GM12878 (cell line): ENCODE results near the gene MGAT1. TPM values are rescaled to one million over a fixed set of nuclear protein-coding genes. Genes with fewer than 3 reads are reported as not detected.

Experiments
- ATAC-seq: fragments of 200-7000 bp; cut with Tn5 transposase; 3 replicates; pipeline ENCODE4 v1.9.1; 2020; ENCODE audit warnings: mild to moderate bottlenecking, moderate library complexity
- BruUV-seq: library from RNA; stranded (reverse); fragments of 400-500 nt; replicated peaks from 2 replicates; lab custom pipeline; 2021; lab: Mats Ljungman, UMichigan
- CTCF ChIA-PET: fragments of 300-600 bp; sonication (Branson Sonifier 250); formaldehyde crosslinking; extraction: SDS; loops from one replicate; lab custom pipeline; 2021; ENCODE audit warnings: inconsistent platforms; lab: Yijun Ruan, JAX
- POLR2A ChIA-PET: fragments of 350-600 bp; formaldehyde crosslinking; extraction: SDS; loops from one replicate; lab custom pipeline; 2021; ENCODE audit warnings: inconsistent platforms; lab: Charles Lee
- RAD21 ChIA-PET: fragments of 300-600 bp; sonication (Branson Sonifier 250); formaldehyde crosslinking; loops from one replicate; lab custom pipeline; 2023; ENCODE audit warnings: antibody characterized with exemption; ENCODE audit not compliant: unreplicated experiment; lab: Charles Lee
- SMC1A ChIA-PET: fragments of 300-600 bp; sonication (Branson Sonifier 250); formaldehyde crosslinking; loops from one replicate; lab custom pipeline; 2023; ENCODE audit not compliant: unreplicated experiment, uncharacterized antibody; lab: Charles Lee
- DNase-seq: peaks from one replicate; pipeline ENCODE4 v3.0.0-alpha.2; 2011; ENCODE audit warnings: low read depth, low spot score
- FAIRE-seq: peaks from 3 replicates; lab custom pipeline; 2011; peaks lifted over from hg19 to GRCh38; lab: Jason Lieb, UNC
- H2AFZ ChIP-seq: 2 replicates; pipeline ENCODE4 v1.6.0; 2011; ENCODE audit warnings: low read depth, low read length, control low read depth; ENCODE audit not compliant: control insufficient read depth
- H3K27ac ChIP-seq: 2 replicates; pipeline ENCODE4 v1.5.1; 2011; ENCODE audit warnings: control low read depth; ENCODE audit not compliant: control insufficient read depth, insufficient read depth
- H3K27me3 ChIP-seq, 2 experiments: replicated peaks in 1 of 2; 2 replicates each; pipeline versions ENCODE4 v1.6.0 to v1.6.1; 2011; ENCODE audit warnings: low read length in 1 of 2; ENCODE audit not compliant: control insufficient read depth in 2 of 2, insufficient read depth in 2 of 2
- H3K36me3 ChIP-seq, 2 experiments: 2 replicates each; pipeline ENCODE4 v1.5.1; 2011; ENCODE audit warnings: low read length in 1 of 2; ENCODE audit not compliant: control insufficient read depth in 2 of 2, insufficient read depth in 2 of 2
- H3K4me1 ChIP-seq: 2 replicates; pipeline ENCODE4 v1.6.1; 2011; ENCODE audit warnings: mild to moderate bottlenecking, low read length, moderate library complexity, mixed read lengths; ENCODE audit not compliant: control insufficient read depth, insufficient read depth
- H3K4me2 ChIP-seq: 2 replicates; pipeline ENCODE4 v1.6.0; 2011; ENCODE audit warnings: control low read depth; ENCODE audit not compliant: control insufficient read depth, insufficient read depth
- H3K4me3 ChIP-seq: fragments of 200-600 bp; sonication (generic); 2 replicates; pipeline ENCODE4 v1.5.1; 2016
- H3K79me2 ChIP-seq: 2 replicates; pipeline ENCODE4 v1.6.0; 2011; ENCODE audit warnings: low read length; ENCODE audit not compliant: control insufficient read depth, insufficient read depth
- H3K9ac ChIP-seq: 2 replicates; pipeline ENCODE4 v1.8.0; 2011; ENCODE audit warnings: low read length, control low read depth, mixed read lengths; ENCODE audit not compliant: control insufficient read depth, insufficient read depth
- H3K9me3 ChIP-seq: replicated peaks from 3 replicates; pipeline ENCODE4 v1.5.1; 2011; ENCODE audit warnings: mild to moderate bottlenecking, low read length; ENCODE audit not compliant: control insufficient read depth, insufficient read depth
- H4K20me1 ChIP-seq: 2 replicates; pipeline ENCODE4 v1.6.0; 2011; ENCODE audit not compliant: control insufficient read depth, insufficient read depth
- KLF5 ChIP-seq: fragments of 450-650 bp; IDR thresholded peaks from 2 replicates; pipeline ENCODE4 v1.6.1; 2014; ENCODE audit warnings: mild to moderate bottlenecking; ENCODE audit not compliant: partially characterized antibody
- MXI1 ChIP-seq: fragments of 150-350 bp; IDR thresholded peaks from 2 replicates; pipeline ENCODE4 v1.6.1; 2011; ENCODE audit warnings: low read depth, mild to moderate bottlenecking, inconsistent platforms, low read length, improper control_type of control experiment
- RAD21 ChIP-seq: IDR thresholded peaks from 2 replicates; pipeline ENCODE4 v1.6.1; 2011; ENCODE audit warnings: mild to moderate bottlenecking, low read depth, low read length, moderate library complexity; ENCODE audit not compliant: insufficient read depth
- SMARCA5 ChIP-seq: fragments of 450-650 bp; IDR thresholded peaks from 2 replicates; pipeline ENCODE4 v1.6.1; 2017; ENCODE audit warnings: mild to moderate bottlenecking
- SMC3 ChIP-seq: IDR thresholded peaks from 2 replicates; pipeline ENCODE4 v1.6.1; 2011; ENCODE audit warnings: low read length, improper control_type of control experiment, borderline replicate concordance
- YY1 ChIP-seq: IDR thresholded peaks from 2 replicates; pipeline ENCODE4 v1.6.1; 2011; ENCODE audit warnings: low read depth, mild to moderate bottlenecking, low read length
- ZNF592 ChIP-seq: fragments of 450-650 bp; IDR thresholded peaks from 2 replicates; pipeline ENCODE4 v1.6.1; 2017; ENCODE audit warnings: mild to moderate bottlenecking, moderate library complexity
- WGBS: methylation state at CpG from one replicate; pipeline ENCODE4 v1.1.6; 2016; ENCODE audit warnings: low lambda C conversion rate; ENCODE audit not compliant: insufficient replicate concordance, insufficient coverage; ENCODE audit errors: missing lambda C conversion rate; 5-methylcytosine and 5-hydroxymethylcytosine counted together
- in situ Hi-C: fragments of 300-500 bp; cut with MboI; formaldehyde crosslinking; loops from 9 replicates; pipeline ENCODE4 v1.14.3; 2018; ENCODE audit warnings: mixed read lengths
- intact Hi-C: fragments of 100-400 bp; cut with micrococcal nuclease; formaldehyde crosslinking; loops from one replicate; pipeline ENCODE4 v1.14.2; 2022; ENCODE audit not compliant: unreplicated experiment
- polyA plus RNA-seq, 11 experiments: library from polyadenylated mRNA; depleted of rRNA in 4 of 11; unstranded in 6 of 11; stranded (reverse) in 5 of 11; fragments of >200 nt; fragmentation: Nextera tagmentation in 4 of 11; fragmentation: Illumina TruSeq in 1 of 11; extraction: Ambion mirVana in 4 of 11; extraction: Trizol in 1 of 11; gene quantifications; 1 replicate in 1 of 11; 2 replicates in 10 of 11; pipeline versions ENCODE4 v1.2.1 to v1.2.3, GENCODE V29; 2011 to 2016; ENCODE audit warnings: inconsistent platforms in 2 of 11, missing spikeins in 2 of 11, low read depth in 1 of 11
- total RNA-seq, 4 experiments: library from RNA; depleted of rRNA in 3 of 4; stranded (reverse); fragments of >200 nt in 3 of 4; fragmentation: Illumina TruSeq in 1 of 4; extraction: Trizol in 1 of 4; gene quantifications; 2 replicates each; pipeline versions ENCODE4 v1.2.1 to v1.2.3, GENCODE V29; 2013 to 2021
- TF ChIP-seq, protein P1 (sequence below): fragments of 450-650 bp; IDR thresholded peaks from 2 replicates; pipeline ENCODE4 v1.6.1; 2018; ENCODE audit warnings: borderline replicate concordance, mild to moderate bottlenecking; ENCODE audit not compliant: partially characterized antibody
- TF ChIP-seq, protein P2 (sequence below), 3 experiments: IDR thresholded peaks in 2 of 3; conservative IDR thresholded peaks in 1 of 3; 2 replicates each; pipeline ENCODE4 v1.5.1; 2011; ENCODE audit warnings: low read depth in 3 of 3, low read length in 3 of 3, mild to moderate bottlenecking in 3 of 3, control low read depth in 2 of 3, moderate library complexity in 2 of 3, inconsistent platforms in 1 of 3, mixed read lengths in 1 of 3; ENCODE audit not compliant: control insufficient read depth in 2 of 3, insufficient read depth in 1 of 3; ENCODE audit errors: extremely low read depth in 1 of 3
- TF ChIP-seq, protein P3 (sequence below): IDR thresholded peaks from 2 replicates; pipeline ENCODE4 v1.6.1; 2011; ENCODE audit warnings: mild to moderate bottlenecking, low read depth, low read length, moderate library complexity; ENCODE audit not compliant: insufficient replicate concordance

Gene MGAT1
- total and polyA plus RNA-seq, 10 of the 15 experiments (the other 5 are each of a cell fraction or from before 2014, with no cell fraction given): 3.1 to 88.4 (median 62.7) TPM

- Histone ChIP-seq H3K9ac (no peak overlapping the region), H3K9me3 (no peaks in the 10 kb centered on the region), H4K20me1 (no peaks in the 10 kb centered on the region), H3K4me3 (no peak overlapping the region), H2AFZ (no peak overlapping the region), H3K27ac (no peak overlapping the region), H3K79me2 (no peaks in the 10 kb centered on the region), H3K27me3 (no peaks in the 10 kb centered on the region), H3K4me1 (no peaks in the 10 kb centered on the region), H3K36me3 (peaks cover 4 to 6% of the 10 kb centered on the region in 2 experiments; a peak in 3 of 4 replicates), H3K4me2 (no peak overlapping the region)
- RAD21 ChIA-PET: interaction anchor here (0.6 to 1.4 kb wide), 7 partner anchors 10 to 144 kb away, joined by 3 to 7 read pairs (median 4); no protein-coding TSS in a partner anchor
- ATAC-seq (peak; percentile 96), DNase-seq (no peak), FAIRE-seq (peak; percentile 74)
- 30% methylated on average over 13 of the region's 13 CpGs for WGBS
- SMC1A ChIA-PET: interaction anchor here (0.7 to 1.6 kb wide), 11 partner anchors 17 to 384 kb away, joined by 3 to 10 read pairs (median 3); no protein-coding TSS in a partner anchor
- BruUV-seq: no TSS peak
- in situ Hi-C loops: no loop called here
- CTCF ChIA-PET: interaction anchor here (0.5 to 7.0 kb wide), 18 partner anchors 9 to 389 kb away, joined by 3 to 50 read pairs (median 4); no protein-coding TSS in a partner anchor
- intact Hi-C loops: loop anchor here (2.0 to 5.0 kb wide), 2 partner anchors 84 to 373 kb away; no protein-coding TSS in a partner anchor
- POLR2A ChIA-PET: no interaction called here
- TF ChIP-seq, protein P1, sequence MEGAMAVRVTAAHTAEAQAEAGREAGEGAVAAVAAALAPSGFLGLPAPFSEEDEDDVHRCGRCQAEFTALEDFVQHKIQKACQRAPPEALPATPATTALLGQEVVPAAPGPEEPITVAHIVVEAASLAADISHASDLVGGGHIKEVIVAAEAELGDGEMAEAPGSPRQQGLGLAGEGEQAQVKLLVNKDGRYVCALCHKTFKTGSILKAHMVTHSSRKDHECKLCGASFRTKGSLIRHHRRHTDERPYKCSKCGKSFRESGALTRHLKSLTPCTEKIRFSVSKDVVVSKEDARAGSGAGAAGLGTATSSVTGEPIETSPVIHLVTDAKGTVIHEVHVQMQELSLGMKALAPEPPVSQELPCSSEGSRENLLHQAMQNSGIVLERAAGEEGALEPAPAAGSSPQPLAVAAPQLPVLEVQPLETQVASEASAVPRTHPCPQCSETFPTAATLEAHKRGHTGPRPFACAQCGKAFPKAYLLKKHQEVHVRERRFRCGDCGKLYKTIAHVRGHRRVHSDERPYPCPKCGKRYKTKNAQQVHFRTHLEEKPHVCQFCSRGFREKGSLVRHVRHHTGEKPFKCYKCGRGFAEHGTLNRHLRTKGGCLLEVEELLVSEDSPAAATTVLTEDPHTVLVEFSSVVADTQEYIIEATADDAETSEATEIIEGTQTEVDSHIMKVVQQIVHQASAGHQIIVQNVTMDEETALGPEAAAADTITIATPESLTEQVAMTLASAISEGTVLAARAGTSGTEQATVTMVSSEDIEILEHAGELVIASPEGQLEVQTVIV: no peak
- TF ChIP-seq SMARCA5 (peak; percentile 53; the same call in 1 of the 2 replicates), ZNF592 (no peak), SMC3 (peak; percentile 82), KLF5 (no peak), RAD21 (peak; percentile 94), MXI1 (no peak), YY1 (0 out of 2 replicates have a peak, but pooled peaks have one; percentile 29)
- TF ChIP-seq, protein P2, sequence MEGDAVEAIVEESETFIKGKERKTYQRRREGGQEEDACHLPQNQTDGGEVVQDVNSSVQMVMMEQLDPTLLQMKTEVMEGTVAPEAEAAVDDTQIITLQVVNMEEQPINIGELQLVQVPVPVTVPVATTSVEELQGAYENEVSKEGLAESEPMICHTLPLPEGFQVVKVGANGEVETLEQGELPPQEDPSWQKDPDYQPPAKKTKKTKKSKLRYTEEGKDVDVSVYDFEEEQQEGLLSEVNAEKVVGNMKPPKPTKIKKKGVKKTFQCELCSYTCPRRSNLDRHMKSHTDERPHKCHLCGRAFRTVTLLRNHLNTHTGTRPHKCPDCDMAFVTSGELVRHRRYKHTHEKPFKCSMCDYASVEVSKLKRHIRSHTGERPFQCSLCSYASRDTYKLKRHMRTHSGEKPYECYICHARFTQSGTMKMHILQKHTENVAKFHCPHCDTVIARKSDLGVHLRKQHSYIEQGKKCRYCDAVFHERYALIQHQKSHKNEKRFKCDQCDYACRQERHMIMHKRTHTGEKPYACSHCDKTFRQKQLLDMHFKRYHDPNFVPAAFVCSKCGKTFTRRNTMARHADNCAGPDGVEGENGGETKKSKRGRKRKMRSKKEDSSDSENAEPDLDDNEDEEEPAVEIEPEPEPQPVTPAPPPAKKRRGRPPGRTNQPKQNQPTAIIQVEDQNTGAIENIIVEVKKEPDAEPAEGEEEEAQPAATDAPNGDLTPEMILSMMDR (IDR thresholded peaks at IDR 0.05 in 2 of 3, conservative IDR thresholded peaks at IDR 0.05 in 1 of 3; ENCODE audit: control insufficient read depth in 2 of 3, extremely low read depth in 1 of 3, insufficient read depth in 1 of 3, low read depth in 3 of 3, low read length in 3 of 3): peak; percentile 78 to 95 (median 78); a peak in 5 of 6 replicates
- TF ChIP-seq, protein P3, sequence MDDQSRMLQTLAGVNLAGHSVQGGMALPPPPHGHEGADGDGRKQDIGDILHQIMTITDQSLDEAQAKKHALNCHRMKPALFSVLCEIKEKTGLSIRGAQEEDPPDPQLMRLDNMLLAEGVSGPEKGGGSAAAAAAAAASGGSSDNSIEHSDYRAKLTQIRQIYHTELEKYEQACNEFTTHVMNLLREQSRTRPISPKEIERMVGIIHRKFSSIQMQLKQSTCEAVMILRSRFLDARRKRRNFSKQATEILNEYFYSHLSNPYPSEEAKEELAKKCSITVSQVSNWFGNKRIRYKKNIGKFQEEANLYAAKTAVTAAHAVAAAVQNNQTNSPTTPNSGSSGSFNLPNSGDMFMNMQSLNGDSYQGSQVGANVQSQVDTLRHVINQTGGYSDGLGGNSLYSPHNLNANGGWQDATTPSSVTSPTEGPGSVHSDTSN: no peak
These were observed 18.0 kb downstream of the MGAT1 start for GRCh38 chr5:180784497-180785097.
